ENCODE measurements around the gene CACYBP.

CACYBP gene

GRCh38 chr1:174969977-174970376 is 29.8 kb upstream of the CACYBP start:
- no peak overlapping the region for H3K4me3 ChIP-seq
- H3K27ac ChIP-seq = peak overlapping the region in 5 of 21 experiments; percentile 38 to 96 (median 88)

- H3K27ac ChIP-seq = peak overlapping the region in 10 of 21 experiments; percentile 5 to 63 (median 40)
Observed at GRCh38 chr1:174971466-174971865, 28.3 kb upstream of the CACYBP start.

GRCh38 chr1:174971902-174972301 is 27.8 kb upstream of the CACYBP start:
- Histone ChIP-seq H3K27ac (peak overlapping the region in 11 of 21 experiments; percentile 5 to 63 (median 39)), H3K4me3 (no peak overlapping the region)

More at GRCh38 chr1:174971466-174971865, 28.3 kb upstream of the CACYBP start:
- no peak overlapping the region for H3K4me3 ChIP-seq

- H3K4me3 ChIP-seq = no peak overlapping the region
- H3K27ac ChIP-seq = peak overlapping the region in 3 of 21 experiments; percentile 18 to 26 (median 21)
Observed at GRCh38 chr1:174974711-174975119, 25.0 kb upstream of the CACYBP start.

GRCh38 chr1:174975764-174976163 is 24.0 kb upstream of the CACYBP start:
- Histone ChIP-seq H3K27ac (peak overlapping the region in 9 of 21 experiments; percentile 3 to 72 (median 35)), H3K4me3 (no peak overlapping the region)

- Histone ChIP-seq H3K4me3 (no peak overlapping the region), H3K27ac (peak overlapping the region in 13 of 21 experiments; percentile 6 to 72 (median 45))
Observed at GRCh38 chr1:174976436-174977108, 23.2 kb upstream of the CACYBP start.

- Histone ChIP-seq H3K4me3 (no peak overlapping the region), H3K27ac (no peak overlapping the region)
Observed at GRCh38 chr1:174982971-174983689, 16.6 kb upstream of the CACYBP start.

GRCh38 chr1:174984952-174985351 is 14.8 kb upstream of the CACYBP start:
- H3K27ac ChIP-seq = no peak overlapping the region
- H3K4me3 ChIP-seq = no peak overlapping the region

GRCh38 chr1:174988539-174988938 is 11.2 kb upstream of the CACYBP start:
- H3K27ac ChIP-seq = no peak overlapping the region
- no peak overlapping the region for H3K4me3 ChIP-seq

GRCh38 chr1:174988986-174989385 is 10.8 kb upstream of the CACYBP start:
- no peak overlapping the region for H3K4me3 ChIP-seq
- peak overlapping the region in 3 of 21 experiments; percentile 39 to 81 (median 50) for H3K27ac ChIP-seq

GRCh38 chr1:174989536-174990220 is 10.1 kb upstream of the CACYBP start:
- Histone ChIP-seq H3K27ac (peak overlapping the region in 16 of 21 experiments; percentile 5 to 86 (median 66)), H3K4me3 (peak overlapping the region in 1 of 7 experiments; percentile 35)

- Histone ChIP-seq H3K4me3 (peak overlapping the region; percentile 6 to 44 (median 30)), H3K27ac (peak overlapping the region in 19 of 21 experiments; percentile 3 to 86 (median 67))
Observed at GRCh38 chr1:174990382-174990999, 9.3 kb upstream of the CACYBP start.

GRCh38 chr1:174991473-174991872 is 8.3 kb upstream of the CACYBP start:
- peak overlapping the region in 1 of 21 experiments; percentile 39 for H3K27ac ChIP-seq

GRCh38 chr1:174995121-174995520 is 4.6 kb upstream of the CACYBP start:
- H3K4me3 ChIP-seq = no peak overlapping the region
- H3K27ac ChIP-seq = no peak overlapping the region

More at GRCh38 chr1:174991473-174991872, 8.3 kb upstream of the CACYBP start:
- H3K4me3 ChIP-seq = no peak overlapping the region

GRCh38 chr1:174995916-174996315 is 3.8 kb upstream of the CACYBP start:
- H3K4me3 ChIP-seq = no peak overlapping the region
- H3K27ac ChIP-seq = no peak overlapping the region

GRCh38 chr1:174996476-174996875 is 3.3 kb upstream of the CACYBP start:
- H3K27ac ChIP-seq = no peak overlapping the region
- no peak overlapping the region for H3K4me3 ChIP-seq

- no peak overlapping the region for H3K27ac ChIP-seq
- H3K4me3 ChIP-seq = no peak overlapping the region
Observed at GRCh38 chr1:174997041-174997440, 2.7 kb upstream of the CACYBP start.

GRCh38 chr1:174998569-174999215 is 1.1 kb upstream of the CACYBP start:
- Histone ChIP-seq H3K4me3 (peak overlapping the region; percentile 80 to 94 (median 91)), H3K27ac (peak overlapping the region; percentile 74 to 99 (median 98))

- peak overlapping the region; percentile 80 to 94 (median 91) for H3K4me3 ChIP-seq
- peak overlapping the region; percentile 74 to 99 (median 98) for H3K27ac ChIP-seq
Observed at GRCh38 chr1:174999216-174999935, 371 bp upstream of the CACYBP start.

Measured in skin epidermis (tissue), 12 donors.